ENCODE data around the gene PTCH2. TPM values are rescaled to one million over a fixed set of nuclear protein-coding genes. Genes with fewer than 3 reads are reported as not detected.

Gene PTCH2
- total RNA-seq, 1 experiment from 2014 or later = not detected

DNA sequence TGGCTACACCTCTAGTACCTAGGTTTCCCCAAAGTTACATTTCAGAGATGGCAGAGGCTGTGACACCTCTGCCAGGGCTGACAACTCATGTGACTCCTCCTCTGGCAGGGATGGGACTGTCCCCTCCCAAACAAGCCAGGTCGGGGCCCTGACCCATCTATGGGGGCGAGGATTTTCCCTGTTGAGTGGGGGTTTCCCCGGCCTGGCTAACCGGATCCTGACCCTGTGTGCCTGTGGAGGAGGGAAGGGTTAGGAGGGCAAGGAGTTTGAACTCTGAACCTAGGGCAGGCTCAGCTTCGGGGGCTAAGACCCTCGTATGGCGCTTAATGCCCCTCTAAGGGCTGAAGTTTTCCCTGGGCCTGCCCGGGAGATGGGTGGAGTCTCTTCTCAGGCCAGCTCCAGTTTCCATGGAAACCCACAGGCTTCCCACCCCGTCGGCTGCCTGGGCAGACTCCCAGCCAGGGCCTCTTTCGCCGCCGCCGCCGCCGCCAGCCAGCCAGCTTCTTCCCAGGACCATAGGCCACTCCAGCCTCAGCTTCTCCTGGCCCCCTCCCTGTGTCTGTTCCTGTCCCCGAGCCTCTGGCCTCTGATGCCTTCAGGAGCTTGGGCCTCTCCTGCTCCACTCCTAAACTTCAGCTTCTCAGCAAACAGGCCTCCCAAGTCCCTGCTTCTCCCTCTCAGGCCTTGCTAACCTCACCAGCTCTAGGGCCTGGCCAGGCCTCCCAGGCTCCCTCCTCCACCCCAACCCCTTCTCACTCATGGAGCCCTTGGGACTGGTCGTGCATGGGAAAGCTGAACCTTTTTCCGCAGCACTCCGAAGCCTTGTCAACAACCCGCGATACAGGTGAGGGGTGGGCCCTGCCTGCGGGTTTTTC, 34.8 kb downstream of the PTCH2 start, which contains the start of gene BTBD19:
TSS of gene BTBD19 (plus strand) at position 461 of the 875 bp plus-strand sequence. CDS start at position 759, 298 bp downstream.
- Histone ChIP-seq H3K27ac (ENCODE audit: low read length) (peak within 1 kb of the TSS; percentile 98), H3F3A (ENCODE audit: low read length, unreplicated experiment) (peaks cover 5% of the 10 kb centered on the region), H3K27me3 (ENCODE audit: low read length) (no peaks in the 10 kb centered on the region), H3K4me1 (ENCODE audit: insufficient read depth, low read length) (peaks cover 44% of the 10 kb centered on the region), H3K36me3 (ENCODE audit: low read depth, low read length) (peaks cover 3% of the 10 kb centered on the region; the same call in 1 of the 2 replicates), H3K4me2 (ENCODE audit: low read length) (peak within 1 kb of the TSS; percentile 66), H3K79me2 (ENCODE audit: low read length) (no peaks in the 10 kb centered on the region), H3K9me2 (replicated peaks; ENCODE audit: low read length) (no peaks in the 10 kb centered on the region), H2AFZ (ENCODE audit: low read length) (0 out of 2 replicates have a peak within 1 kb of the TSS, but pooled peaks have one; percentile 11), H3K4me3 (ENCODE audit: low read length) (no peak within 1 kb of the TSS), H4K20me1 (ENCODE audit: low read length) (no peaks in the 10 kb centered on the region), H3K9me3 (ENCODE audit: low read length) (no peaks in the 10 kb centered on the region), H3K9ac (ENCODE audit: low read length) (peak within 1 kb of the TSS; percentile 87)
- POLR2A ChIA-PET (ENCODE audit: unreplicated experiment) = interaction anchor here (1.0 kb wide), 1 partner anchor 8 kb away, joined by 3 read pairs; no protein-coding TSS in a partner anchor
- BruUV-seq (replicated peaks) = no TSS peak
- CTCF ChIA-PET = interaction anchor here (0.6 kb wide), 1 partner anchor 8 kb away, joined by 4 read pairs; the partner anchor contains the start of gene PLK3
- no peak for TF ChIP-seq EZH2 (IDR thresholded peaks at IDR 0.05; ENCODE audit: low read length, unreplicated experiment)
- TF ChIP-seq, protein P1, sequence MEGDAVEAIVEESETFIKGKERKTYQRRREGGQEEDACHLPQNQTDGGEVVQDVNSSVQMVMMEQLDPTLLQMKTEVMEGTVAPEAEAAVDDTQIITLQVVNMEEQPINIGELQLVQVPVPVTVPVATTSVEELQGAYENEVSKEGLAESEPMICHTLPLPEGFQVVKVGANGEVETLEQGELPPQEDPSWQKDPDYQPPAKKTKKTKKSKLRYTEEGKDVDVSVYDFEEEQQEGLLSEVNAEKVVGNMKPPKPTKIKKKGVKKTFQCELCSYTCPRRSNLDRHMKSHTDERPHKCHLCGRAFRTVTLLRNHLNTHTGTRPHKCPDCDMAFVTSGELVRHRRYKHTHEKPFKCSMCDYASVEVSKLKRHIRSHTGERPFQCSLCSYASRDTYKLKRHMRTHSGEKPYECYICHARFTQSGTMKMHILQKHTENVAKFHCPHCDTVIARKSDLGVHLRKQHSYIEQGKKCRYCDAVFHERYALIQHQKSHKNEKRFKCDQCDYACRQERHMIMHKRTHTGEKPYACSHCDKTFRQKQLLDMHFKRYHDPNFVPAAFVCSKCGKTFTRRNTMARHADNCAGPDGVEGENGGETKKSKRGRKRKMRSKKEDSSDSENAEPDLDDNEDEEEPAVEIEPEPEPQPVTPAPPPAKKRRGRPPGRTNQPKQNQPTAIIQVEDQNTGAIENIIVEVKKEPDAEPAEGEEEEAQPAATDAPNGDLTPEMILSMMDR (conservative IDR thresholded peaks at IDR 0.05; ENCODE audit: low read depth, low read length) = no peak
- no peak for TF ChIP-seq EZH2phosphoT487 (IDR thresholded peaks at IDR 0.05; ENCODE audit: borderline replicate concordance, low read length)
- DNase-seq (no peak), ATAC-seq (peak; percentile 3)
- intact Hi-C loops (cut with micrococcal nuclease) = no loop called here

DNA sequence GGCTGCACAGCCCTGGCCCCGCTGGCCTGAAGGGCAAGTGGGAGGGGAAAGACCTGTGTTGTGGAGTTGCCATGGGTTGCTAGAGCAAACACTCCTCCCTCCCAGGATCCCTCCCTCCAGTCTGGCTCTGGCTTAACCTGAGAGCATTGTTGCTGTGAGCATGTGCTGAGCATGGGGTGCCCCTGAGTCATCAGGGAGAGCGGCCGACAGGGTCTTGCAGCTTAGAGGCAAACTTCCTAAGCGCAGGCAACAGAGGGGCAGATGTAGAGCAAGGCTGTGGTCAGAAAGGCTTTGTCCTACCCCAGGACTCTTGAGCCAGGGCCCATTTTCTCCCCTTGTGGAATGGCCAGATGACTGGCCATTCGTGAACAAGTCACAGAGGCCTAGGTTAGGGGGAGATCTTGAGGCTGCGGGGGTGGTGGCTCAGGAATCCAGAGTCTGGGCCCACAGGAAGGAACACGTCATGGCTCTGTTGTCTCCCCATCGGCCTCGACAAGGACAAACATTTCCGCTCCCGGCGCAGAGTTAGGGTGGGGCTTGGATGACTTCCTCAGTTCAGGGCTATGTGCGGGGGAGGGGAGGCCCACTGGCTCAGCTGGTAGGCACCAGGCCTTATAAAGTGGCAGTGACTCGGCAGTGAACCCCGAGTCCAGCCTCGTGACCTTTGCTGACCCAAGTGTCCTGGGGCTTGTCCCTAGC, 35.5 kb downstream of the PTCH2 start:
- no peak for TF ChIP-seq EZH2 (IDR thresholded peaks at IDR 0.05; ENCODE audit: low read length, unreplicated experiment)
- TF ChIP-seq, protein P1 (conservative IDR thresholded peaks at IDR 0.05; ENCODE audit: low read depth, low read length) = no peak
- no peaks in the 10 kb centered on the region for H3K79me2 ChIP-seq (ENCODE audit: low read length)
- H3F3A ChIP-seq (ENCODE audit: low read length, unreplicated experiment) = peaks cover 5% of the 10 kb centered on the region
- intact Hi-C loops (cut with micrococcal nuclease) = no loop called here
- POLR2A ChIA-PET (ENCODE audit: unreplicated experiment) = interaction anchor here (1.0 kb wide), 1 partner anchor 8 kb away, joined by 3 read pairs; no protein-coding TSS in a partner anchor
- no peaks in the 10 kb centered on the region for H3K9me3 ChIP-seq (ENCODE audit: low read length)
- BruUV-seq (replicated peaks) = TSS peak; percentile 56
- peaks cover 7% of the 10 kb centered on the region; the same call in 1 of the 2 replicates for H3K36me3 ChIP-seq (ENCODE audit: low read depth, low read length)
- H3K4me2 ChIP-seq (ENCODE audit: low read length) = peak overlapping the region; percentile 66
- H3K27ac ChIP-seq (ENCODE audit: low read length) = peak overlapping the region; percentile 98
- no peak overlapping the region for H3K4me3 ChIP-seq (ENCODE audit: low read length)
- H2AFZ ChIP-seq (ENCODE audit: low read length) = 0 out of 2 replicates have a peak overlapping the region, but pooled peaks have one; percentile 11
- no peaks in the 10 kb centered on the region for H3K9me2 ChIP-seq (replicated peaks; ENCODE audit: low read length)
- H3K9ac ChIP-seq (ENCODE audit: low read length) = peak overlapping the region; percentile 87
- peak; percentile 89 for ATAC-seq
- H4K20me1 ChIP-seq (ENCODE audit: low read length) = no peaks in the 10 kb centered on the region
- H3K4me1 ChIP-seq (ENCODE audit: insufficient read depth, low read length) = peaks cover 44% of the 10 kb centered on the region
- CTCF ChIA-PET = no interaction called here
- peak; percentile 97 for DNase-seq
- H3K27me3 ChIP-seq (ENCODE audit: low read length) = no peaks in the 10 kb centered on the region
